ENCODE results near the gene ZNF516.

- TF ChIP-seq CTCF (IDR thresholded peaks at IDR 0.05) (no peak), POLR2A (IDR thresholded peaks at IDR 0.05) (no peak)
These were observed 172.4 kb downstream of the ZNF516 start for GRCh38 chr18:76322686-76323085.

Measured in sigmoid colon (tissue), 3 donors.